Suprapubic skin (tissue), 4 donors: ENCODE results near the gene MINPP1. TPM values are rescaled to one million over a fixed set of nuclear protein-coding genes. Genes with fewer than 3 reads are reported as not detected.
A peak's percentile ranks its signal among the peaks of the same experiment; 100 is the strongest.
"Not testable (repeated sequence)": the region's sequence is repeated elsewhere in the genome, so short reads cannot be mapped to it uniquely, and the experiment has no call there.

Experiments
- DNase-seq, 2 donors: peaks; one replicate each; pipeline ENCODE4 v3.0.0-alpha.2; 2019; ENCODE audit warnings: low spot score in 2 of 2
- H3K27ac ChIP-seq: fragments of 200-600 bp; sonication (generic); one replicate; pipeline ENCODE4 v1.5.1; 2019
- H3K27me3 ChIP-seq: fragments of 200-600 bp; sonication (generic); one replicate; pipeline ENCODE4 v1.5.1; 2019
- H3K36me3 ChIP-seq: fragments of 200-600 bp; sonication (generic); one replicate; pipeline ENCODE4 v1.5.1; 2019
- H3K4me1 ChIP-seq: fragments of 200-600 bp; sonication (generic); one replicate; pipeline ENCODE4 v1.5.1; 2019
- H3K4me3 ChIP-seq: fragments of 200-600 bp; sonication (generic); one replicate; pipeline ENCODE4 v1.5.1; 2019; ENCODE audit warnings: mild to moderate bottlenecking
- H3K9me3 ChIP-seq: fragments of 200-600 bp; sonication (generic); one replicate; pipeline ENCODE4 v1.5.1; 2019
- EP300 ChIP-seq: sonication (generic); formaldehyde crosslinking; IDR thresholded peaks from one replicate; pipeline ENCODE4 v1.6.1; 2017; ENCODE audit warnings: antibody characterized with exemption
- POLR2A ChIP-seq, 2 donors: fragments of 450-650 bp; IDR thresholded peaks; one replicate each; pipeline ENCODE4 v1.6.1; 2017; ENCODE audit warnings: antibody characterized with exemption in 2 of 2, mild to moderate bottlenecking in 2 of 2, moderate library complexity in 2 of 2
- POLR2AphosphoS5 ChIP-seq, 3 donors: sonication (generic); formaldehyde crosslinking; IDR thresholded peaks; one replicate each; pipeline ENCODE4 v1.6.1; 2017; ENCODE audit warnings: antibody characterized with exemption in 3 of 3
- WGBS: methylation state at CpG from one replicate; pipeline ENCODE4 v1.1.5; 2018; 5-methylcytosine and 5-hydroxymethylcytosine counted together
- total RNA-seq, 4 donors: library from RNA; depleted of rRNA; stranded (reverse); fragments of >200 nt; gene quantifications; one replicate each; pipeline ENCODE4 v1.1.0, GENCODE V29; 2016
- TF ChIP-seq, protein P1 (sequence below), 2 donors: fragments of 200-600 bp in 1 of 2; fragments of 450-650 bp in 1 of 2; sonication (generic) in 1 of 2; IDR thresholded peaks; one replicate each; pipeline ENCODE4 v1.5.1; 2016 to 2019; ENCODE audit warnings: antibody characterized with exemption in 2 of 2, mild to moderate bottlenecking in 1 of 2, moderate library complexity in 1 of 2

Gene MINPP1
- total RNA-seq, 4 donors from 2014 or later, result 7.7 to 19.3 (median 15.2) TPM

- Histone ChIP-seq H3K27me3 (peaks cover 2% of the 10 kb centered on the region), H3K4me3 (no peak overlapping the region), H3K27ac (no peak overlapping the region), H3K36me3 (no peaks in the 10 kb centered on the region), H3K4me1 (no peaks in the 10 kb centered on the region), H3K9me3 (no peaks in the 10 kb centered on the region)
- no peak for DNase-seq
- no peak for TF ChIP-seq POLR2AphosphoS5 (IDR thresholded peaks at IDR 0.05)
- no peak for TF ChIP-seq POLR2A (IDR thresholded peaks at IDR 0.05)
- TF ChIP-seq, protein P1, sequence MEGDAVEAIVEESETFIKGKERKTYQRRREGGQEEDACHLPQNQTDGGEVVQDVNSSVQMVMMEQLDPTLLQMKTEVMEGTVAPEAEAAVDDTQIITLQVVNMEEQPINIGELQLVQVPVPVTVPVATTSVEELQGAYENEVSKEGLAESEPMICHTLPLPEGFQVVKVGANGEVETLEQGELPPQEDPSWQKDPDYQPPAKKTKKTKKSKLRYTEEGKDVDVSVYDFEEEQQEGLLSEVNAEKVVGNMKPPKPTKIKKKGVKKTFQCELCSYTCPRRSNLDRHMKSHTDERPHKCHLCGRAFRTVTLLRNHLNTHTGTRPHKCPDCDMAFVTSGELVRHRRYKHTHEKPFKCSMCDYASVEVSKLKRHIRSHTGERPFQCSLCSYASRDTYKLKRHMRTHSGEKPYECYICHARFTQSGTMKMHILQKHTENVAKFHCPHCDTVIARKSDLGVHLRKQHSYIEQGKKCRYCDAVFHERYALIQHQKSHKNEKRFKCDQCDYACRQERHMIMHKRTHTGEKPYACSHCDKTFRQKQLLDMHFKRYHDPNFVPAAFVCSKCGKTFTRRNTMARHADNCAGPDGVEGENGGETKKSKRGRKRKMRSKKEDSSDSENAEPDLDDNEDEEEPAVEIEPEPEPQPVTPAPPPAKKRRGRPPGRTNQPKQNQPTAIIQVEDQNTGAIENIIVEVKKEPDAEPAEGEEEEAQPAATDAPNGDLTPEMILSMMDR (IDR thresholded peaks at IDR 0.05), result no peak
- no peak for TF ChIP-seq EP300
- 58% methylated on average over 5 of the region's 5 CpGs for WGBS
Observed at GRCh38 chr10:87585565-87586514, 81.1 kb downstream of the MINPP1 start.

DNA sequence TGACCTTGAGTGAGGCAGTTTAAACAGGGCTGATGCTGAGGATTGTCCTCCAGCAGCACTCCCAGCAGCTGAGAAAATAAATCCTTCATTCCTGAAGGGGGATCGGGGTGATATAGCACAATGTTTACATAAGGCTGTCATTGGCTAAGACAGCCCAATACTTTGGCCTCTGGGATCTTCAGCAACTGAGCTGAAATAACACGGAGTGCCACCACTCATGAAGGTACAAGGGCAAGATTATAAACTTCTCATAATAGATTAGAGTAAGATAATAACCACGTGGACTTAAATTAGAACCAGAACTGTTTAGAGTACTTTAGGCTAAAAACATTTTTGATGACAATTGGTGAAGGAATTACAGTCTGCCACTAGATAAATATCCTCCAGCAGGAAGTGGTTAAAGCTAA, 85.0 kb downstream of the MINPP1 start:
- Histone ChIP-seq H3K9me3 (no peaks in the 10 kb centered on the region), H3K4me3 (no peak overlapping the region), H3K36me3 (no peaks in the 10 kb centered on the region), H3K27ac (no peak overlapping the region), H3K27me3 (no peaks in the 10 kb centered on the region), H3K4me1 (peaks cover 14% of the 10 kb centered on the region)
- TF ChIP-seq EP300, result no peak
- no peak for TF ChIP-seq POLR2A (IDR thresholded peaks at IDR 0.05)
- no peak for TF ChIP-seq POLR2AphosphoS5 (IDR thresholded peaks at IDR 0.05)
- TF ChIP-seq, protein P1 (IDR thresholded peaks at IDR 0.05), result no peak
- 65% methylated on average over 3 of the region's 3 CpGs for WGBS
- no peak for DNase-seq

DNA sequence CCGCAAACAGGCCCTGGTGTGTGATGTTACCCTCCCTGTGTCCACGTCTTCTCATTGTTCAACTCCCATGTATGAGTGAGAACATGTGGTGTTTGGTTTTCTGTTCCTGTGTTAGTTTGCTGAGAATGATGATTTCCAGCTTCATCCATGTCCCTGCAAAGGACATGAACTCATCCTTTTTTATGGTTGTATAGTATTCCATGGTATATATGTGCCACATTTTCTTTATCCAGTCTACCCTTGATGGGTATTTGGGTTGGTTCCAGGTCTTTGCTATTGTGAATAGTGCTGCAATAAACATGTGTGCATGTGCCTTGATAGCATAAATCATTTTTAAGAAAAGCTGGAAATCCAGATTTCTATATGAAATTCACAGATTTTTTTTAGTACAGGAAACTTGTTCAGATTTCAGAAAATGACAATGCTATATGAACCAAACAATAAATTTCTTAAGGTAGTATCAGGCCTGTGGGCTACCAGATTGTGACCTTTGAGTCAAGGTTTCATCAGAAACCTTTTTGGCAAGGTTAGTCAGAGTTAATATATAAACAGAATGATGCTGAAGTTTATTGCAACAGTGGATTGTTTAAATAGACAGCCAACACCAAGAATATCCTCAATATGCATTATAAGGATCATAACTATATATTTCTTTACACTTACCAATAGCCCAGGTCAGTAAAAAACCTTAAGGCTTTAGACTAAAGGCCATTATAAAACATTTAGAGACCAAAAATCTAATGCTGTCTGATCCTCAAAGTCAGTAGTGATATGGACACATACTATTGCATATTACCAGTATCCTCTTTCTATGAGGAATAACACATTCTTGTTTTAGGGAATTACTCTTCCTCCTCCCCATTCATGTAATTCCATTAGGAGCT, 86.3 kb downstream of the MINPP1 start:
- H3K4me3 ChIP-seq, result no peak overlapping the region
- TF ChIP-seq EP300, result no peak
- TF ChIP-seq POLR2AphosphoS5 (IDR thresholded peaks at IDR 0.05), result no peak
- no peak for TF ChIP-seq POLR2A (IDR thresholded peaks at IDR 0.05)
- TF ChIP-seq, protein P1 (IDR thresholded peaks at IDR 0.05), result no peak
- no peaks in the 10 kb centered on the region for H3K9me3 ChIP-seq
- 93% methylated on average over 2 of the region's 2 CpGs for WGBS
- peaks cover 16% of the 10 kb centered on the region for H3K4me1 ChIP-seq
- DNase-seq, result no peak
- H3K27ac ChIP-seq, result no peak overlapping the region
- no peaks in the 10 kb centered on the region for H3K36me3 ChIP-seq
- H3K27me3 ChIP-seq, result no peaks in the 10 kb centered on the region

GRCh38 chr10:87591589-87591886, 86.8 kb downstream of the MINPP1 start:
- DNase-seq, result no peak
- Histone ChIP-seq H3K27ac (no peak overlapping the region), H3K4me1 (peaks cover 16% of the 10 kb centered on the region), H3K4me3 (no peak overlapping the region), H3K27me3 (no peaks in the 10 kb centered on the region), H3K36me3 (no peaks in the 10 kb centered on the region), H3K9me3 (no peaks in the 10 kb centered on the region)
- TF ChIP-seq EP300 (no peak), POLR2AphosphoS5 (IDR thresholded peaks at IDR 0.05) (no peak), POLR2A (IDR thresholded peaks at IDR 0.05) (no peak)
- TF ChIP-seq, protein P1 (IDR thresholded peaks at IDR 0.05), result no peak

DNA sequence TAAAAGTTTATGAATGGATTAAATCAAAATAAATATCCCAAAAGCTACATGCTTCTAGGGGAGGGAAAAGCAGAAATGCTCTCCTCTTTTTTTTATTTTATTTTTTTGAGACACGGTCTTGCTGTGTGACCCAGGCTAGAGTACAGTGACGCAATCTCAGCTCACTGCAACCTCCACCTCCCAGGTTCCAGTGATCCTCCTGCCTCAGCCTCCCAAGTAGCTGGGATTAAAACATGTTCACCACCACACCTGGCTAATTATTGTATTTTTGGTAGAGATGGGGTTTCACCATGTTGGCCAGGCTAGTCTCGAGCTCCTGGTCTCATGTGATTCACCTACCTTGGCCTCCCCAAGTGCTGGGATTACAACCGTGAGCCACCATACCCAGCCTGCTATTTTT, 88.2 kb downstream of the MINPP1 start:
- H3K9me3 ChIP-seq, H3K27me3 ChIP-seq, H3K36me3 ChIP-seq, H3K4me3 ChIP-seq, DNase-seq: not testable (repeated sequence)
- WGBS, result 88% methylated on average over 4 of the region's 4 CpGs
- Histone ChIP-seq H3K27ac (peak overlapping the region; percentile 64), H3K4me1 (peaks cover 16% of the 10 kb centered on the region)
